Right lobe of liver (tissue), 6 donors: ENCODE measurements around the gene TRIO. TPM values are rescaled to one million over a fixed set of nuclear protein-coding genes. Genes with fewer than 3 reads are reported as not detected.

Source experiments
- ATAC-seq, 4 donors: fragments of 200-7000 bp; cut with Tn5 transposase; one replicate each; pipeline ENCODE4 v1.9.1; 2020; ENCODE audit warnings: mild to moderate bottlenecking in 4 of 4, moderate library complexity in 4 of 4
- DNase-seq, 3 donors: peaks; one replicate each; pipeline ENCODE4 v3.0.0-alpha.2; 2020
- H3K27ac ChIP-seq, 3 donors: fragments of 200-600 bp; one replicate each; pipeline ENCODE4 v1.8.0; 2022
- H3K27me3 ChIP-seq, 2 donors: fragments of 200-600 bp; one replicate each; pipeline ENCODE4 v1.8.0; 2022
- H3K36me3 ChIP-seq, 4 donors: fragments of 200-600 bp; sonication (generic) in 1 of 4; one replicate each; pipeline versions ENCODE4 v1.5.1 to v1.8.0; 2017 to 2022; ENCODE audit warnings: control low read depth in 1 of 4
- H3K4me1 ChIP-seq, 4 donors: fragments of 200-600 bp; sonication (generic) in 1 of 4; one replicate each; pipeline versions ENCODE4 v1.5.1 to v1.8.0; 2017 to 2022; ENCODE audit warnings: control low read depth in 1 of 4
- H3K4me3 ChIP-seq, 3 donors: fragments of 200-600 bp; one replicate each; pipeline ENCODE4 v1.8.0; 2022
- H3K9me3 ChIP-seq, 4 donors: fragments of 200-600 bp; sonication (generic) in 1 of 4; one replicate each; pipeline versions ENCODE4 v1.5.1 to v1.8.0; 2017 to 2022; ENCODE audit warnings: control low read depth in 1 of 4
- CTCF ChIP-seq, 4 donors: fragments of 200-600 bp in 3 of 4; fragments of 450-650 bp in 1 of 4; IDR thresholded peaks; one replicate each; pipeline versions ENCODE4 v1.5.1 to v1.8.0; 2016 to 2022; ENCODE audit warnings: antibody characterized with exemption in 4 of 4, mild to moderate bottlenecking in 2 of 4
- POLR2A ChIP-seq: fragments of 450-650 bp; IDR thresholded peaks from one replicate; pipeline ENCODE4 v1.6.1; 2017; ENCODE audit warnings: antibody characterized with exemption, mild to moderate bottlenecking
- WGBS: methylation state at CpG from one replicate; pipeline ENCODE4 v1.1.6; 2018; ENCODE audit warnings: low coverage, low lambda C conversion rate; ENCODE audit not compliant: insufficient coverage; ENCODE audit errors: missing lambda C conversion rate; 5-methylcytosine and 5-hydroxymethylcytosine counted together
- intact Hi-C, 2 donors: fragments of 100-400 bp; cut with DNase I; formaldehyde crosslinking; loops; one replicate each; pipeline versions ENCODE4 v1.11.2 to v1.14.1; 2022
- total RNA-seq, 6 experiments: library from RNA; depleted of rRNA in 2 of 6; stranded (reverse); fragments of >200 nt in 2 of 6; fragmentation: NEBNext Ultra II Directional in 3 of 6; extraction: Animal tissue kit (Norgen Biotek cat#: 25700) in 3 of 6; gene quantifications; one replicate each; pipeline versions ENCODE4 v1.1.0 to v1.2.4, GENCODE V29; 2016 to 2023
- donor health status: DM: no; HTN: yes; CAD: no.
- donor health status: DM: no; HTN: no; CAD: no.
- donor health status: DM: no; HTN: no; CAD: no.
- donor health status: DM: no; HTN: yes; CAD: no.
- donor health status: DM: no; HTN: yes; CAD: no.

Gene TRIO
- total RNA-seq, 6 experiments from 2014 or later, result 34.7 to 63.5 (median 50.2) TPM

- Histone ChIP-seq H3K27me3 (no peaks in the 10 kb centered on the region), H3K4me1 (no peaks in the 10 kb centered on the region), H3K4me3 (no peak overlapping the region), H3K27ac (no peak overlapping the region), H3K9me3 (no peaks in the 10 kb centered on the region), H3K36me3 (no peaks in the 10 kb centered on the region)
- ATAC-seq (no peak), DNase-seq (no peak)
- WGBS, result 82% methylated on average over 3 of the region's 4 CpGs
- TF ChIP-seq POLR2A (no peak), CTCF (IDR thresholded peaks at IDR 0.05) (no peak)
- intact Hi-C loops, result no loop called here
Observed at GRCh38 chr5:14226149-14226548, 83.0 kb downstream of the TRIO start.

GRCh38 chr5:14226554-14226953 lies 83.4 kb downstream of the TRIO start:
- H3K9me3 ChIP-seq, result no peaks in the 10 kb centered on the region
- no peak overlapping the region for H3K4me3 ChIP-seq
- DNase-seq (no peak), ATAC-seq (no peak)
- intact Hi-C loops, result no loop called here
- no peaks in the 10 kb centered on the region for H3K27me3 ChIP-seq
- no peak overlapping the region for H3K27ac ChIP-seq
- no peaks in the 10 kb centered on the region for H3K36me3 ChIP-seq
- 81% methylated on average over 6 of the region's 6 CpGs for WGBS
- no peak for TF ChIP-seq POLR2A
- TF ChIP-seq CTCF (IDR thresholded peaks at IDR 0.05), result no peak
- H3K4me1 ChIP-seq, result no peaks in the 10 kb centered on the region

- Histone ChIP-seq H3K4me1 (no peaks in the 10 kb centered on the region), H3K9me3 (no peaks in the 10 kb centered on the region), H3K36me3 (no peaks in the 10 kb centered on the region), H3K27ac (no peak overlapping the region), H3K27me3 (no peaks in the 10 kb centered on the region), H3K4me3 (no peak overlapping the region)
- DNase-seq (no peak), ATAC-seq (no peak)
- no peak for TF ChIP-seq POLR2A
- TF ChIP-seq CTCF (IDR thresholded peaks at IDR 0.05), result no peak
- intact Hi-C loops, result no loop called here
- 64% methylated on average over 6 of the region's 8 CpGs for WGBS
Observed at GRCh38 chr5:14226992-14227391, 83.8 kb downstream of the TRIO start.

GRCh38 chr5:14227513-14227912 lies 84.4 kb downstream of the TRIO start:
- Histone ChIP-seq H3K4me1 (no peaks in the 10 kb centered on the region), H3K4me3 (no peak overlapping the region), H3K27me3 (no peaks in the 10 kb centered on the region), H3K36me3 (no peaks in the 10 kb centered on the region), H3K9me3 (no peaks in the 10 kb centered on the region), H3K27ac (no peak overlapping the region)
- ATAC-seq (no peak), DNase-seq (no peak)
- TF ChIP-seq POLR2A (no peak), CTCF (IDR thresholded peaks at IDR 0.05) (no peak)
- intact Hi-C loops, result no loop called here
- 24% methylated on average over 3 of the region's 3 CpGs for WGBS

GRCh38 chr5:14228219-14228618 lies 85.1 kb downstream of the TRIO start:
- H3K36me3 ChIP-seq, result no peaks in the 10 kb centered on the region
- H3K9me3 ChIP-seq, result no peaks in the 10 kb centered on the region
- H3K4me1 ChIP-seq, result no peaks in the 10 kb centered on the region
- TF ChIP-seq POLR2A (no peak), CTCF (IDR thresholded peaks at IDR 0.05) (no peak)
- WGBS, result 89% methylated on average over 6 of the region's 6 CpGs
- intact Hi-C loops, result no loop called here
- no peak for DNase-seq
- no peak for ATAC-seq
- H3K4me3 ChIP-seq, result no peak overlapping the region
- no peaks in the 10 kb centered on the region for H3K27me3 ChIP-seq
- H3K27ac ChIP-seq, result no peak overlapping the region
